ENCODE data around the gene CCDC158.

GRCh38 chr4:76275486-76276124, 145.3 kb downstream of the CCDC158 start:
- no peak for TF ChIP-seq NPAS2 (CRISPR knock-in tag; IDR thresholded peaks at IDR 0.05; ENCODE audit: borderline replicate concordance)
- TF ChIP-seq, protein P1, sequence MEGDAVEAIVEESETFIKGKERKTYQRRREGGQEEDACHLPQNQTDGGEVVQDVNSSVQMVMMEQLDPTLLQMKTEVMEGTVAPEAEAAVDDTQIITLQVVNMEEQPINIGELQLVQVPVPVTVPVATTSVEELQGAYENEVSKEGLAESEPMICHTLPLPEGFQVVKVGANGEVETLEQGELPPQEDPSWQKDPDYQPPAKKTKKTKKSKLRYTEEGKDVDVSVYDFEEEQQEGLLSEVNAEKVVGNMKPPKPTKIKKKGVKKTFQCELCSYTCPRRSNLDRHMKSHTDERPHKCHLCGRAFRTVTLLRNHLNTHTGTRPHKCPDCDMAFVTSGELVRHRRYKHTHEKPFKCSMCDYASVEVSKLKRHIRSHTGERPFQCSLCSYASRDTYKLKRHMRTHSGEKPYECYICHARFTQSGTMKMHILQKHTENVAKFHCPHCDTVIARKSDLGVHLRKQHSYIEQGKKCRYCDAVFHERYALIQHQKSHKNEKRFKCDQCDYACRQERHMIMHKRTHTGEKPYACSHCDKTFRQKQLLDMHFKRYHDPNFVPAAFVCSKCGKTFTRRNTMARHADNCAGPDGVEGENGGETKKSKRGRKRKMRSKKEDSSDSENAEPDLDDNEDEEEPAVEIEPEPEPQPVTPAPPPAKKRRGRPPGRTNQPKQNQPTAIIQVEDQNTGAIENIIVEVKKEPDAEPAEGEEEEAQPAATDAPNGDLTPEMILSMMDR (IDR thresholded peaks at IDR 0.05), result no peak
- no peak for TF ChIP-seq MAX (IDR thresholded peaks at IDR 0.05)
- TF ChIP-seq, protein P2, sequence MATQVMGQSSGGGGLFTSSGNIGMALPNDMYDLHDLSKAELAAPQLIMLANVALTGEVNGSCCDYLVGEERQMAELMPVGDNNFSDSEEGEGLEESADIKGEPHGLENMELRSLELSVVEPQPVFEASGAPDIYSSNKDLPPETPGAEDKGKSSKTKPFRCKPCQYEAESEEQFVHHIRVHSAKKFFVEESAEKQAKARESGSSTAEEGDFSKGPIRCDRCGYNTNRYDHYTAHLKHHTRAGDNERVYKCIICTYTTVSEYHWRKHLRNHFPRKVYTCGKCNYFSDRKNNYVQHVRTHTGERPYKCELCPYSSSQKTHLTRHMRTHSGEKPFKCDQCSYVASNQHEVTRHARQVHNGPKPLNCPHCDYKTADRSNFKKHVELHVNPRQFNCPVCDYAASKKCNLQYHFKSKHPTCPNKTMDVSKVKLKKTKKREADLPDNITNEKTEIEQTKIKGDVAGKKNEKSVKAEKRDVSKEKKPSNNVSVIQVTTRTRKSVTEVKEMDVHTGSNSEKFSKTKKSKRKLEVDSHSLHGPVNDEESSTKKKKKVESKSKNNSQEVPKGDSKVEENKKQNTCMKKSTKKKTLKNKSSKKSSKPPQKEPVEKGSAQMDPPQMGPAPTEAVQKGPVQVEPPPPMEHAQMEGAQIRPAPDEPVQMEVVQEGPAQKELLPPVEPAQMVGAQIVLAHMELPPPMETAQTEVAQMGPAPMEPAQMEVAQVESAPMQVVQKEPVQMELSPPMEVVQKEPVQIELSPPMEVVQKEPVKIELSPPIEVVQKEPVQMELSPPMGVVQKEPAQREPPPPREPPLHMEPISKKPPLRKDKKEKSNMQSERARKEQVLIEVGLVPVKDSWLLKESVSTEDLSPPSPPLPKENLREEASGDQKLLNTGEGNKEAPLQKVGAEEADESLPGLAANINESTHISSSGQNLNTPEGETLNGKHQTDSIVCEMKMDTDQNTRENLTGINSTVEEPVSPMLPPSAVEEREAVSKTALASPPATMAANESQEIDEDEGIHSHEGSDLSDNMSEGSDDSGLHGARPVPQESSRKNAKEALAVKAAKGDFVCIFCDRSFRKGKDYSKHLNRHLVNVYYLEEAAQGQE (IDR thresholded peaks at IDR 0.05), result no peak
- no peak for TF ChIP-seq POLR2A (IDR thresholded peaks at IDR 0.05; ENCODE audit: low read length)
- no peak for TF ChIP-seq CEBPB (IDR thresholded peaks at IDR 0.05)
- no peak for TF ChIP-seq CBX8 (IDR thresholded peaks at IDR 0.05)
- no peak for TF ChIP-seq POLR2AphosphoS2 (conservative IDR thresholded peaks at IDR 0.05; ENCODE audit: low read length)
- no peak for TF ChIP-seq ZFP36 (IDR thresholded peaks at IDR 0.05; ENCODE audit: borderline replicate concordance, partially characterized antibody)
- no peak for TF ChIP-seq PHF8 (IDR thresholded peaks at IDR 0.05; ENCODE audit: borderline replicate concordance, low read depth)

All from A549 (cell line).